GM21528 (cell line): Measurements from ENCODE around the gene ADIPOR1.
"Not testable (repeated sequence)": the region's sequence is repeated elsewhere in the genome, so short reads cannot be mapped to it uniquely, and the experiment has no call there.

Experiments used
- ATAC-seq: cut with Tn5 transposase; IDR thresholded peaks from one replicate; pipeline ENCODE4 v1.9.1; 2021; ENCODE audit warnings: mild to moderate bottlenecking, moderate library complexity; ENCODE audit not compliant: unreplicated experiment, low FRiP score

ADIPOR1 gene

DNA sequence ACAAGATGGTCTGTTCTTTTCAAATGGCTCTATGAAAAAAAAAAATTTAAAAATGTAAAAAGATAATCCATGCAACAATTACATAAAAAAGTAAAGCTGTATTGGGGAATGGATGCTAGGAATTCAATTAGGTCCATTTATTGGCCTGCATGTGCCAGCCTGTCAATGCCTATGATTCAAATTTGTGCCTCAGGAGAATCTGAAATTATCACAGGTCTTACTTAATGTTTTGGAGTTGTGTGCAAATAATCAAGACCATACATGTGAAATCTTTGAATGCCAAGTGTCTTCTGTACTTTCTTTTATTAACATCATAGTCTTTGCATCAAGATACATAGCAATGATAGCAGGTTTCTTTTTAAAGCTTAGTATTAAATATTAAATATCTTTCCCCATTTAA is 17.6 kb downstream of the ADIPOR1 start:
- ATAC-seq: no peak

- ATAC-seq: no peak
Observed at GRCh38 chr1:202938287-202938925, 19.7 kb downstream of the ADIPOR1 start.

DNA sequence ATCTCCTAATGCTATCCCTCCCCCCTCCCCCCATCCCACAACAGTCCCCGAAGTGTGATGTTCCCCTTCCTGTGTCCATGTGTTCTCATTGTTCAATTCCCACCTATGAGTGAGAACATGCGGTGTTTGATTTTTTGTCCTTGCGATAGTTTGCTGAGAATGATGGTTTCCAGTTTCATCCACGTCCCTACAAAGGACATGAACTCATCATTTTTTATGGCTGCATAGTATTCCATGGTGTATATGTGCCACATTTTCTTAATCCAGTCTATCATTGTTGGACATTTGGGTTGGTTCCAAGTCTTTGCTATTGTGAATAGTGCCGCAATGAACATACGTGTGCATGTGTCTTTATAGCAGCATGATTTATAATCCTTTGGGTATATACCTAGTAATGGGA is 21.7 kb downstream of the ADIPOR1 start:
- ATAC-seq: not testable (repeated sequence)

DNA sequence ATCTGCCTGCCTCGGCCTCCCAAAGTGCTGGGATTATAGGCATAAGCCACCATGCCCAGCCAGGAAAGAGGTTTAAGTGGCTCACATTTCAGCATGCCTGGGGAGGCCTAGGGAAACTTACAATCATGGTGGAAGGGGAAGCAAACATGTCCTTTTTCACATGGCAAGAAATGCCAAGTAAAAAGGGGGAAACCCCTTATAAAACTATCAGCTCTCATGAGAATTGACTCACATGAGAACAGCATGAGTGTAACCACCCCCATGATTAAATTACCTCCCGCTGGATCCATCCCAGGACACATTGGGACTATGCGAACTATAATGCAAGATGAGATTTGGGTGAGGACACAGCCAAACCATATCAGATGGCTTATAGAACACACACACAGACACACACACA is 22.3 kb downstream of the ADIPOR1 start:
- no peak for ATAC-seq

- no peak for ATAC-seq
Observed at GRCh38 chr1:202934755-202935154, 23.4 kb downstream of the ADIPOR1 start.

GRCh38 chr1:202932476-202932875 is 25.6 kb downstream of the ADIPOR1 start:
- no peak for ATAC-seq

DNA sequence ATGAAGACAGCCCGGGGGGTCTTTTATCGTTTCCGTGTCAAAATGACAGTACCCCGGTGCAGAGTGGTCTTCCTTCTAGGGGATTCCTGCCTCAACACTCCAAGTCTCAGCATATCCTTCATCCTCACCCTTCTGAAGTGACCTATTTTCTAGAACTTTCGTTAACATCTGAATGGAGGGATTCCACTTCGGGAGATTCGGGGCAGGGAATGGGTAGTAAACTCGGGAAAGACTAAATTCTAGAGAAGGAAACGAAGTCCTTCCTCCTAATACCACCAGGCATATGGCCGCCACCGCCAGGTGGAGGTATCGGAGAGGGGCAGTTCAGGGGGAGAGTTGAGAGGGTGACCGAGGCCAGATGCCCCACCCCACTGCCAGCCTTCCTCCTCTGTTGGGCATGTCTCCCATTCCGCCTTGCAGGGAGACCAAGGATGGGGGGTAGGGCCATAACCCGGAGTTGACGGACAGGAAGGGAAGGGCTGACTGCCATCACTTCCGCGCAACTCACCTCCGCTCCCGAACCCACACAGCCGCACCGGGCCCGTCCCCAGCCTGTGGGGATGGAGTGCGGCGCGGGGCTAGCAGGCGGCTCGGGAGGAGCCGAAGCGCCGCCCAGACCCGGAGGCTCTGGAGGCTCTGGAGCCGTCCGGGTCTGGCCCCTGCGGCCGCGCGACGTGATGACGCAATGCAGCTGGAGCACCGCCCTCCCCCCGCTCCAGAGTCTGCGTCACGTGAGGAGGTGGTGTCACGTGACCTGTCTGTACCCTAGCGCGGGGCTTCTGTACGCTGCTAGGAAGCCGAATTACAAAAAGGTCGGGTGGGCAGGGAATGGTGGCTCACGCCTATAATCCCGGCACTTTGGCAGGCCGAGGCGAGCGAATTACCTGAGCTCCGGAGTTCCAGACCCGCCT is 31.3 kb downstream of the ADIPOR1 start, which contains the start of gene KLHL12:
TSS of gene KLHL12 (minus strand) at position 654 of the 911 bp plus-strand sequence. CDS start 2,072 bp downstream, outside the sequence.
- peak; percentile 87 for ATAC-seq

DNA sequence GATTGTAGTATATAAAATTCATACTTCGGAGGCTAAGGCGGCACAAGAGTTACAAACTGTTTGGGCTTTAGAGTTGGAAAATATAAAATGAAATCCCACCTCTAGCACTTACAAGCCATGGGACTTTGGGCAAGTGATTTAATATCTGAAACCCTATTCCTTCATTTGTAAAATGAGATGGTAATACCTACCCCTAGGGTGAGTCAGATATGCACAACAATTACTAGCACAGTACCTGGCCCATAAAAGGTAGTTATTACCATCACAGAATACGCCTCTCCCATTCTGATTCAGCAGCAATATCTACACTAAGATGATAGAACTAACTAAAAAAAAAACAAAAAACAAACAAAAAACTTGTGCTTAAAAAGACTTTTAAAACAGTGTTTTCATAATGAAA is 34.6 kb downstream of the ADIPOR1 start:
- no peak for ATAC-seq

DNA sequence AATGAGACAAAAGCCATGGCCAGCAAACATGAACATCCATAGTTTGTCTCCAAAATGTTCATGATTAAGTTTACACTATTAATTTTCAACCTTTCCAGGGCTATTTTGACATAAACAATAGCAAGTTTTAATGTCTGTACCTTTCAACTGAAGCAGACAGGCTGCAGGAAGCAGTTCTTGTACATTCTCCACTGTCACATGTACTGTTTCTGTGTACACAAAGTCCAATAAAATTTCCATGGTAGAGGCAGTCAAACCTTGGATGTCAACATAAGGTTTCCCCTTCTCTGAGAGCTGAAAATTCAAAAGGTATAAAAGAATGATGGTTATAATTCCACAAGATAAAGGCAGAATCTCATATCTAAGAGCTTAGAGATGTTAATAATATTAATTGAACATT is 38.5 kb downstream of the ADIPOR1 start:
- no peak for ATAC-seq

- no peak for ATAC-seq
Observed at GRCh38 chr1:202915146-202915545, 43.0 kb downstream of the ADIPOR1 start.

GRCh38 chr1:202912476-202912875 is 45.6 kb downstream of the ADIPOR1 start:
- not testable (repeated sequence) for ATAC-seq

DNA sequence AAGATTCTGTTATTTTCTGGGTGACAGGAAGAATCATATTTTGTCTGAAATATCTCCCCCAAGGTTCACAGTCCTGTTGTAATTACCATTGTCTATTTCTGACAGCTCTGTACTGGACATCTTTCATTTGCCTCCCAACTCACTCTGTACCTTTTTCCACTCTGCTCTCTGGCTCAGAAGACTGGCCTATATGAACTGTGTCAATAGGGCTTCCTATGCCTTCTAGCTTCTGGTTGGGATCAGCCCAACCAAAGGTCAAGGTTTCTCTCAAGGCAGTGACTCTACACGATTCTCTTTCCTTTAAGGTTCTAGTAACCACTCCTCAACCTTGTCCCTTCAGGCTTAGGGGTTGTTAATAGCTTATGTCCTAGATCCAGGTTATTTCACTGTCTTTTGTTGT is 48.6 kb downstream of the ADIPOR1 start:
- ATAC-seq: no peak

- no peak for ATAC-seq
Observed at GRCh38 chr1:202908998-202909397, 49.1 kb downstream of the ADIPOR1 start.

DNA sequence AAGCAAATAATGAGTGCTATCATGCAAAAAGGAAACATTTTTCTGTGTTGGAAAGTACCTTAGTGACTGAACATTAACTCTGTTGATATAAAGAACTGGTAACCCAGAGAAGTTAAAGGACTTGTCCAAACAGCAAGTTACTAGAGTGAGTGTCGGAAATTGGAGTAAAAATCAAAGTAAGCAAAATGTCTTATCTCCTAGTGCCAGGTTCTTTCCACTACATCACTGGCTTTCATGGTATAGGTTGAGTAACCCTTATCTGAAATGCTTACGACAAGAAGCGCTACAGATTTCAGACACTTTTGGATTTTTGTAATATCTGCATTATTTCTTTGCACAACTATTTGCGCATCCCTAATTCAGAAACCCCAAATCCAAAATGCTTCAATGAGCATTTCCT is 52.8 kb downstream of the ADIPOR1 start:
- no peak for ATAC-seq

GRCh38 chr1:202903808-202904207 is 54.3 kb downstream of the ADIPOR1 start:
- ATAC-seq: not testable (repeated sequence)

DNA sequence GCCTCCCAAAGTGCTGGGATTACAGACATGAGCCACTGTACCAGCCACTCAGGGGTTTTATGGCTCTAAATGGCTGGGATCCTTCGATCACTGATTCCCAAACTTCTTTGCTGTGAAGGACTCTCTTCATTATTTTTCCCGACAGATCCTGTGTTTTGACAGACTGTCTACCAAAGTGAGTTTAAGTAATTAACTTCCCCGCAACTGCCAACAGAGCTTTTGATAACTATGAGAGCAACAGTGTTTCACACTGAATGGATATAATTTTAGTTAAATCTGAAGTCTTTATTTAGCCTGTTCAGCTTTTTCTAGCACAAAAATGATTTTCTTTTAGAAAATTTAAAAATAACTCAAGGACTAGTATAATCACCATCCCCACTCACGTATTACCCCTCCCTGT is 56.6 kb downstream of the ADIPOR1 start:
- no peak for ATAC-seq

GRCh38 chr1:202892501-202892900 is 65.6 kb downstream of the ADIPOR1 start:
- ATAC-seq: no peak
